ENCODE data around the gene TRIM52. TPM values are rescaled to one million over a fixed set of nuclear protein-coding genes. Genes with fewer than 3 reads are reported as not detected.

TRIM52 gene
- total and polyA plus RNA-seq, 2 of the 13 experiments (the other 11 are each of a cell fraction or from before 2014, with no cell fraction given): 7.2 to 11.6 TPM

DNA sequence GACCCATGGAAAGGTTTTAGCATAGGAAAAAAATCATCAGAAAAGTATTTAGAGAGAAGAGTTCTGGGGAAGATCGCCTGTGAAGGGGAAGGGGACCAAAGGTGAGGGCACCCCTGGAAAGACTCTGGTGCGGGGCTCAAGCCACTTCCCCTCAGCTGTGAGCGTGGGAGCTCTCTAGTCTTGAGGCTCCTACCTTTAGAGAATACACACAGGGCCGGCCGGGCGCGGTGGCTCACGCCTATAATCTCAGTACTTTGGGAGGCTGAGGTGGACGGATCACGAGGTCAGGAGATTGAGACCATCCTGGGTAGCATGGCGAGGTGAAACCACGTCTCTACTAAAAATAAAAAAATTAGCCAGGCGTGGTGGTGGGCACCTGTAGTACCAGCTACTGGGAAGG, 30.9 kb downstream of the TRIM52 start:
- H3K36me3 ChIP-seq (replicated peaks in 1 of 2; ENCODE audit: control insufficient read depth in 1 of 2, insufficient read depth in 2 of 2, low read length in 2 of 2): peaks cover 15 to 49% of the 10 kb centered on the region in 2 experiments
- 98% methylated on average over 13 of the region's 13 CpGs for WGBS (ENCODE audit: low lambda C conversion rate)
- no peaks in the 10 kb centered on the region for H3K9me3 ChIP-seq (ENCODE audit: low read length)
- TF ChIP-seq HDAC1 (CRISPR knock-in tag; IDR thresholded peaks at IDR 0.05) (no peak), JUNB (CRISPR knock-in tag; IDR thresholded peaks at IDR 0.05; ENCODE audit: borderline replicate concordance) (no peak), ARNT2 (CRISPR knock-in tag; IDR thresholded peaks at IDR 0.05; ENCODE audit: low read depth) (no peak), ZNF367 (CRISPR knock-in tag; IDR thresholded peaks at IDR 0.05; ENCODE audit: borderline replicate concordance) (no peak), ZNF552 (CRISPR knock-in tag; IDR thresholded peaks at IDR 0.05; ENCODE audit: borderline replicate concordance) (no peak), CCAR2 (optimal IDR thresholded peaks at IDR 0.05; ENCODE audit: low read depth, low read length) (no peak), ZKSCAN1 (IDR thresholded peaks at IDR 0.05; ENCODE audit: low read length) (no peak), IKZF4 (CRISPR knock-in tag; IDR thresholded peaks at IDR 0.05; ENCODE audit: borderline replicate concordance, low read depth, not compliant biosample characterization) (no peak), NFIB (CRISPR knock-in tag; IDR thresholded peaks at IDR 0.05; ENCODE audit: borderline replicate concordance) (no peak)
- TF ChIP-seq, protein P1, sequence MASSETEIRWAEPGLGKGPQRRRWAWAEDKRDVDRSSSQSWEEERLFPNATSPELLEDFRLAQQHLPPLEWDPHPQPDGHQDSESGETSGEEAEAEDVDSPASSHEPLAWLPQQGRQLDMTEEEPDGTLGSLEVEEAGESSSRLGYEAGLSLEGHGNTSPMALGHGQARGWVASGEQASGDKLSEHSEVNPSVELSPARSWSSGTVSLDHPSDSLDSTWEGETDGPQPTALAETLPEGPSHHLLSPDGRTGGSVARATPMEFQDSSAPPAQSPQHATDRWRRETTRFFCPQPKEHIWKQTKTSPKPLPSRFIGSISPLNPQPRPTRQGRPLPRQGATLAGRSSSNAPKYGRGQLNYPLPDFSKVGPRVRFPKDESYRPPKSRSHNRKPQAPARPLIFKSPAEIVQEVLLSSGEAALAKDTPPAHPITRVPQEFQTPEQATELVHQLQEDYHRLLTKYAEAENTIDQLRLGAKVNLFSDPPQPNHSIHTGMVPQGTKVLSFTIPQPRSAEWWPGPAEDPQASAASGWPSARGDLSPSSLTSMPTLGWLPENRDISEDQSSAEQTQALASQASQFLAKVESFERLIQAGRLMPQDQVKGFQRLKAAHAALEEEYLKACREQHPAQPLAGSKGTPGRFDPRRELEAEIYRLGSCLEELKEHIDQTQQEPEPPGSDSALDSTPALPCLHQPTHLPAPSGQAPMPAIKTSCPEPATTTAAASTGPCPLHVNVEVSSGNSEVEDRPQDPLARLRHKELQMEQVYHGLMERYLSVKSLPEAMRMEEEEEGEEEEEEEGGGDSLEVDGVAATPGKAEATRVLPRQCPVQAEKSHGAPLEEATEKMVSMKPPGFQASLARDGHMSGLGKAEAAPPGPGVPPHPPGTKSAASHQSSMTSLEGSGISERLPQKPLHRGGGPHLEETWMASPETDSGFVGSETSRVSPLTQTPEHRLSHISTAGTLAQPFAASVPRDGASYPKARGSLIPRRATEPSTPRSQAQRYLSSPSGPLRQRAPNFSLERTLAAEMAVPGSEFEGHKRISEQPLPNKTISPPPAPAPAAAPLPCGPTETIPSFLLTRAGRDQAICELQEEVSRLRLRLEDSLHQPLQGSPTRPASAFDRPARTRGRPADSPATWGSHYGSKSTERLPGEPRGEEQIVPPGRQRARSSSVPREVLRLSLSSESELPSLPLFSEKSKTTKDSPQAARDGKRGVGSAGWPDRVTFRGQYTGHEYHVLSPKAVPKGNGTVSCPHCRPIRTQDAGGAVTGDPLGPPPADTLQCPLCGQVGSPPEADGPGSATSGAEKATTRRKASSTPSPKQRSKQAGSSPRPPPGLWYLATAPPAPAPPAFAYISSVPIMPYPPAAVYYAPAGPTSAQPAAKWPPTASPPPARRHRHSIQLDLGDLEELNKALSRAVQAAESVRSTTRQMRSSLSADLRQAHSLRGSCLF (CRISPR knock-in tag; IDR thresholded peaks at IDR 0.05; ENCODE audit: borderline replicate concordance): no peak
- TF ChIP-seq, protein P2, sequence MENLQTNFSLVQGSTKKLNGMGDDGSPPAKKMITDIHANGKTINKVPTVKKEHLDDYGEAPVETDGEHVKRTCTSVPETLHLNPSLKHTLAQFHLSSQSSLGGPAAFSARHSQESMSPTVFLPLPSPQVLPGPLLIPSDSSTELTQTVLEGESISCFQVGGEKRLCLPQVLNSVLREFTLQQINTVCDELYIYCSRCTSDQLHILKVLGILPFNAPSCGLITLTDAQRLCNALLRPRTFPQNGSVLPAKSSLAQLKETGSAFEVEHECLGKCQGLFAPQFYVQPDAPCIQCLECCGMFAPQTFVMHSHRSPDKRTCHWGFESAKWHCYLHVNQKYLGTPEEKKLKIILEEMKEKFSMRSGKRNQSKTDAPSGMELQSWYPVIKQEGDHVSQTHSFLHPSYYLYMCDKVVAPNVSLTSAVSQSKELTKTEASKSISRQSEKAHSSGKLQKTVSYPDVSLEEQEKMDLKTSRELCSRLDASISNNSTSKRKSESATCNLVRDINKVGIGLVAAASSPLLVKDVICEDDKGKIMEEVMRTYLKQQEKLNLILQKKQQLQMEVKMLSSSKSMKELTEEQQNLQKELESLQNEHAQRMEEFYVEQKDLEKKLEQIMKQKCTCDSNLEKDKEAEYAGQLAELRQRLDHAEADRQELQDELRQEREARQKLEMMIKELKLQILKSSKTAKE (CRISPR knock-in tag; IDR thresholded peaks at IDR 0.05; ENCODE audit: borderline replicate concordance): no peak
- no peak overlapping the region for H3K4me2 ChIP-seq (ENCODE audit: low read depth, low read length)
- peaks cover 16% of the 10 kb centered on the region for H3K4me1 ChIP-seq (ENCODE audit: insufficient read depth, low read length)
- in situ Hi-C loops (cut with HindIII; ENCODE audit: extremely low pct_ligation_motif_present, low pct_unique_long_range_greater_than_20kb) (no loop called here), intact Hi-C loops (cut with micrococcal nuclease; ENCODE audit: unreplicated experiment) (no loop called here)
- DNase-seq (ENCODE audit: low spot score): no peak
- H4K20me1 ChIP-seq (ENCODE audit: insufficient read depth, low read length): no peaks in the 10 kb centered on the region; the same call in 1 of the 2 replicates
- no peak for FAIRE-seq
- POLR2A ChIA-PET: interaction anchor here (1.0 kb wide), 1 partner anchor 11 kb away, joined by 4 read pairs; no protein-coding TSS in a partner anchor
- no TSS peak for BruUV-seq (replicated peaks)
- CTCF ChIA-PET (ENCODE audit: low intra/inter-chr PET ratio, low total read pairs): no interaction called here
- no peak overlapping the region for H3K27ac ChIP-seq (ENCODE audit: extremely low read length, insufficient read depth, low read length)
- H3K79me2 ChIP-seq (ENCODE audit: insufficient read depth, low read length): peaks cover 7% of the 10 kb centered on the region
- ATAC-seq: no peak
- no peak overlapping the region for H2AFZ ChIP-seq (ENCODE audit: low read length)
- H3K27me3 ChIP-seq (ENCODE audit: control insufficient read depth in 1 of 2, insufficient read depth in 2 of 2, low read length in 2 of 2): no peaks in the 10 kb centered on the region
- no peak overlapping the region for H3K9ac ChIP-seq (ENCODE audit: insufficient read depth, low read depth, low read length)
- H3K4me3 ChIP-seq (replicated peaks in 1 of 3; ENCODE audit: insufficient read depth in 1 of 3, low read depth in 2 of 3, low read length in 3 of 3): no peak overlapping the region

All from HepG2 (cell line).